AML-193 (cell line): ENCODE data around the gene ZFAND2A.

Source experiments
- DNase-seq, 2 experiments: peaks; one replicate each; lab custom pipeline; 2025; lab: John Stamatoyannopoulos, UW

Gene ZFAND2A

DNA sequence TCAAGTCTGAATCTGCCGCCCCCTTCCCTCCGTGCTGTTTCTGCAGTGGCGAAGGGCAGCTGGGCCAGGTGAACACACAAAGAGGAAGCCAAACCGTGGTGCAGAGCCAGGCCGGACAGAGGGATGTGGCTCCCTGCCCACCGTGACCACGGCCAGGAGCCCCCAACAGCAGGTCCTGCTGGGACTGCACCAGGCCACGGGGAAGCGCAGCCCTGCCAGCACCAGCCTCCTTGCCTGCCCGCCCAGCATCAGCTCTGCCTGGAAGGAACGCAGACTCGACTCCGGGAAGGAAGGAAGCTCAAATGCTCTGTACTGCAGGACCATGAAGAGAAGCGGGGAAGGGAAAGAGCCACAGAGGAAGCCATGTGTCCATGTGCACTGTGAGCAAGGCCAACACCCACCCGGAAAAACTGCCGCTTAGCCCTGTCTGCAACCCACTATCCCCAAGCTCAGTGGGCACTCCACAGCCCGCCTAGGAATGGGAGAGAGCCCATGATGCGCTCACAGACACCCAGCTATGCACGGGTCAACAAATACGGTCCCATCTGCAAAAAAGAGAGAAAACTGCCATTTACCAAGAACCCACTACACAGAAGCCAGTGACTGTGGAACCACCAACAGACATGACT lies 53.1 kb downstream of the ZFAND2A start:
- no peak for DNase-seq

- no peak for DNase-seq
Observed at GRCh38 chr7:1106063-1106792, 53.8 kb downstream of the ZFAND2A start.

GRCh38 chr7:1105189-1105588 lies 54.8 kb downstream of the ZFAND2A start:
- DNase-seq = no peak

- DNase-seq = no peak
Observed at GRCh38 chr7:1104516-1105179, 55.3 kb downstream of the ZFAND2A start.

GRCh38 chr7:1103789-1104515 lies 56.0 kb downstream of the ZFAND2A start:
- no peak for DNase-seq

DNA sequence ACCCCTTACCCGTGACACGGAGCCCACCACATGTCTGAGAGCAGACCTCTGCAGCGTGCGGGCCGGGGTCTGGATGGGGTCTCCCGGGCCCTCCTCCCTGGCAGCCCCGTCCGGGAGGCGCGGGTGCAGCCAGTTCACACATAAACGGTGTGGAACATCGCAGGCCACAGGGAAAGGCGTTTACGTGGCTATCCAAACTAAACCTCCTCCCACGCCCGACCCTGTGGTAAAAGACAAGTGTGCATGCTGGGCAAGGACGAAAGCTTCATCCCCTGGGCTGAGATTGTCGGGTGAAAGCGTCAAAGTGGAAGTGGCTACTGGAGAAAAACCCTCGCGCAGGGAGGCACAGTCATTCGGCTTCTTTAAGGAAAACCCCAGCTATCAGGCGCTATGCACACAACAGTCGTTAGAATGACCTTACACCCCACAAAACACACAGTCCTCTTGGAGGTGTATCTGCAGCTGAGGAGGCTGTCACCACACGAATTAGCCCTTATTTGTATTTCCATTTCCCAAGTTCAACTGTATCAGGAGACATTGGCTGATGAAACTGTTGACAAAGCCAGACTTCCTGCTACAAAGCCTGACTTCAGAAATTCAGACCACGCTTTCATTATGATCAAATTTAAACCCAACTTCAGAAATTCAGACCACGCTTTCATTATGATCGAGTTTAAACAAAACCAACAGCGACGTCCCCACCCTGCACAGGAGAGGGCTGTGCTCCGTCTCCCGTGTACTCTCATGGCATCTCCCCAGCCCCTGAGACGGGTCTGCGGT lies 56.8 kb downstream of the ZFAND2A start:
- DNase-seq = no peak
